Motor neuron (in vitro differentiated cells): Measurements from ENCODE around the gene RAPGEF3. TPM values are rescaled to one million over a fixed set of nuclear protein-coding genes. Genes with fewer than 3 reads are reported as not detected.
A peak's percentile ranks its signal among the peaks of the same experiment; 100 is the strongest.

Experiments used
- ATAC-seq, 8 experiments: fragments of 200-7000 bp; cut with Tn5 transposase; replicated peaks in 6 of 8; 2 replicates each; pipeline ENCODE4 v1.8.0; 2021; ENCODE audit warnings: mild to moderate bottlenecking in 8 of 8, moderate library complexity in 8 of 8
- H3K27ac ChIP-seq, 2 donors: fragments of 250-450 bp; sonication (Bioruptor Pico); 2 replicates each; pipeline ENCODE4 v1.9.0; 2021; ENCODE audit warnings: antibody characterized with exemption in 2 of 2, mild to moderate bottlenecking in 2 of 2, moderate library complexity in 1 of 2
- H3K4me1 ChIP-seq, 2 donors: fragments of 250-450 bp; sonication (Bioruptor Pico); replicated peaks in 1 of 2; 2 replicates each; pipeline ENCODE4 v1.6.1; 2021; ENCODE audit warnings: antibody characterized with exemption in 2 of 2, mild to moderate bottlenecking in 2 of 2, moderate library complexity in 1 of 2
- H3K4me3 ChIP-seq, 5 donors: fragments of 250-450 bp; sonication (Bioruptor Pico); 2 replicates each; pipeline ENCODE4 v1.9.0; 2021; ENCODE audit warnings: antibody characterized with exemption in 5 of 5, mild to moderate bottlenecking in 5 of 5, moderate library complexity in 4 of 5
- WGBS, 10 experiments: fragments of 450-650 bp; shearing (Covaris generic); methylation state at CpG; one replicate each; pipeline ENCODE4 v1.0.0; 2022; 5-methylcytosine and 5-hydroxymethylcytosine counted together
- in situ Hi-C, 9 experiments: fragments of 400-800 bp; cut with MboI; loops; one replicate each; pipeline ENCODE4 v1.15.0; 2021; ENCODE audit warnings: low sequenced_read_pairs in 9 of 9, low pct_unique_long_range_greater_than_20kb in 2 of 9; ENCODE audit not compliant: unreplicated experiment in 9 of 9
- total RNA-seq, 8 experiments: library from RNA; unstranded; fragments of 300-600 nt; gene quantifications; 2 replicates each; pipeline versions ENCODE4 v1.2.3 to v1.2.4, GENCODE V29; 2022

Gene RAPGEF3
- total RNA-seq, 8 experiments from 2014 or later, result 0.87 to 21.8 (median 4.9) TPM

- WGBS, 10 experiments, result 0 to 34% (median 19%) methylated on average over 2 to 10 of the region's 19 CpGs; no CpG with 5 or more reads in 5 of the 10 experiments
- Histone ChIP-seq H3K4me1 (peaks cover 0 to 5% of the 10 kb centered on the region in 2 donors), H3K27ac (no peak overlapping the region), H3K4me3 (no peak overlapping the region)
- in situ Hi-C loops, result loop anchor here in 2 of 9 experiments (10.0 kb wide), 1 partner anchor 65 kb away; no protein-coding TSS in a partner anchor
- peak; percentile 66 to 92 (median 92) for ATAC-seq
These were observed 20.7 kb upstream of the RAPGEF3 start for GRCh38 chr12:47779301-47779942.

- WGBS, 10 experiments, result 20 to 67% (median 60%) methylated on average over 1 to 5 of the region's 14 CpGs; no CpG with 5 or more reads in 3 of the 10 experiments
- Histone ChIP-seq H3K27ac (no peak overlapping the region), H3K4me1 (peaks cover 5% of the 10 kb centered on the region in 2 donors), H3K4me3 (no peak overlapping the region)
- peak; percentile 3 to 56 (median 48) for ATAC-seq
- in situ Hi-C loops, result loop anchor here in 2 of 9 experiments (10.0 kb wide), 1 partner anchor 64 kb away; no protein-coding TSS in a partner anchor
These were observed 20.2 kb upstream of the RAPGEF3 start for GRCh38 chr12:47778881-47779280.

GRCh38 chr12:47777741-47778558 lies 19.3 kb upstream of the RAPGEF3 start:
- Histone ChIP-seq H3K27ac (no peak overlapping the region), H3K4me1 (peaks cover 5% of the 10 kb centered on the region in 2 donors), H3K4me3 (no peak overlapping the region)
- in situ Hi-C loops, result loop anchor here in 2 of 9 experiments (10.0 kb wide), 1 partner anchor 63 kb away; no protein-coding TSS in a partner anchor
- 82 to 94% (median 87%) methylated on average over 3 to 5 of the region's 9 CpGs; no CpG with 5 or more reads in 7 of the 10 experiments for WGBS, 10 experiments
- ATAC-seq, result no peak

- no peak overlapping the region for H3K27ac ChIP-seq
- H3K4me1 ChIP-seq, result peaks cover 5% of the 10 kb centered on the region in 2 donors
These were observed 18.5 kb upstream of the RAPGEF3 start for GRCh38 chr12:47777151-47777550.

GRCh38 chr12:47776471-47777143 lies 17.9 kb upstream of the RAPGEF3 start:
- ATAC-seq, result no peak
- in situ Hi-C loops, result loop anchor here in 2 of 9 experiments (10.0 kb wide), 1 partner anchor 62 kb away; no protein-coding TSS in a partner anchor
- Histone ChIP-seq H3K4me3 (no peak overlapping the region), H3K4me1 (peaks cover 5% of the 10 kb centered on the region in 2 donors), H3K27ac (no peak overlapping the region)
- WGBS, 10 experiments, result 0 to 100% (median 50%) methylated on average over 1 to 4 of the region's 5 CpGs; no CpG with 5 or more reads in 4 of the 10 experiments

More at GRCh38 chr12:47777151-47777550, 18.5 kb upstream of the RAPGEF3 start:
- in situ Hi-C loops, result loop anchor here in 2 of 9 experiments (10.0 kb wide), 1 partner anchor 62 kb away; no protein-coding TSS in a partner anchor
- H3K4me3 ChIP-seq, result no peak overlapping the region
- no peak for ATAC-seq
- whole genome bisulfite sequencing, 10 experiments, result no CpG with 5 or more reads among the region's 1 CpG

GRCh38 chr12:47775100-47775911 lies 16.6 kb upstream of the RAPGEF3 start:
- in situ Hi-C loops, result loop anchor here in 2 of 9 experiments (10.0 kb wide), 1 partner anchor 61 kb away; no protein-coding TSS in a partner anchor
- H3K4me1 ChIP-seq, result peaks cover 5 to 6% of the 10 kb centered on the region in 2 donors
- no peak for ATAC-seq
- no peak overlapping the region for H3K27ac ChIP-seq
- WGBS, 10 experiments, result 46 to 90% (median 85%) methylated on average over 2 to 5 of the region's 10 CpGs; no CpG with 5 or more reads in 3 of the 10 experiments
- H3K4me3 ChIP-seq, result no peak overlapping the region

GRCh38 chr12:47774663-47775062 lies 16.0 kb upstream of the RAPGEF3 start:
- Histone ChIP-seq H3K4me1 (peaks cover 11% of the 10 kb centered on the region in 2 donors), H3K4me3 (no peak overlapping the region), H3K27ac (no peak overlapping the region)
- no peak for ATAC-seq
- in situ Hi-C loops, result loop anchor here in 2 of 9 experiments (10.0 kb wide), 1 partner anchor 60 kb away; no protein-coding TSS in a partner anchor
- 82 to 100% (median 100%) methylated on average over 1 to 4 of the region's 7 CpGs; no CpG with 5 or more reads in 4 of the 10 experiments for WGBS, 10 experiments

- H3K27ac ChIP-seq, result peak overlapping the region in 1 of 2 donors; percentile 50
- peak in 6 of 8 experiments; percentile 5 to 32 (median 20) for ATAC-seq
These were observed 15.3 kb upstream of the RAPGEF3 start for GRCh38 chr12:47773858-47774580.

GRCh38 chr12:47773062-47773857 lies 14.6 kb upstream of the RAPGEF3 start, which contains the start of gene SLC48A1:
Gene SLC48A1 (plus strand): TSS chr12:47773238. CDS start chr12:47773305, 67 bp downstream.
- in situ Hi-C loops, result loop anchor here in 2 of 9 experiments (10.0 kb wide), 1 partner anchor 58 kb away; no protein-coding TSS in a partner anchor
- peak; percentile 80 to 89 (median 85) for ATAC-seq
- 0% methylated on average over 7 of the region's 106 CpGs; no CpG with 5 or more reads in 9 of the 10 experiments for WGBS, 10 experiments
- H3K4me3 ChIP-seq, result peak within 1 kb of the TSS; percentile 75 to 94 (median 83)
- H3K27ac ChIP-seq, result peak within 1 kb of the TSS; percentile 46 to 50
- H3K4me1 ChIP-seq, result peaks cover 16 to 22% of the 10 kb centered on the region in 2 donors

More at GRCh38 chr12:47773858-47774580, 15.3 kb upstream of the RAPGEF3 start:
- 46 to 100% (median 90%) methylated on average over 1 to 8 of the region's 14 CpGs for WGBS, 10 experiments
- in situ Hi-C loops, result loop anchor here in 2 of 9 experiments (10.0 kb wide), 1 partner anchor 59 kb away; no protein-coding TSS in a partner anchor
- Histone ChIP-seq H3K4me1 (peaks cover 15 to 17% of the 10 kb centered on the region in 2 donors), H3K4me3 (peak overlapping the region; percentile 75 to 94 (median 83))

- H3K27ac ChIP-seq, result peak overlapping the region in 1 of 2 donors; percentile 50
- peaks cover 16 to 22% of the 10 kb centered on the region in 2 donors for H3K4me1 ChIP-seq
- in situ Hi-C loops, result loop anchor here in 2 of 9 experiments (10.0 kb wide), 1 partner anchor 58 kb away; no protein-coding TSS in a partner anchor
- WGBS, 10 experiments, result 0 to 63% (median 25%) methylated on average over 1 to 12 of the region's 17 CpGs; no CpG with 5 or more reads in 1 of the 10 experiments
- peak overlapping the region; percentile 75 to 94 (median 83) for H3K4me3 ChIP-seq
- no peak for ATAC-seq
These were observed 14.0 kb upstream of the RAPGEF3 start for GRCh38 chr12:47772738-47773061.
